ENCODE data around the gene GLT6D1.
"Not testable (repeated sequence)": the region's sequence is repeated elsewhere in the genome, so short reads cannot be mapped to it uniquely, and the experiment has no call there.

Gene GLT6D1

GRCh38 chr9:135641745-135642144, 2.4 kb upstream of the GLT6D1 start:
- no peak overlapping the region for H3K9ac ChIP-seq (ENCODE audit: low read length)
- H3K9me3 ChIP-seq (ENCODE audit: control insufficient read depth, low read length): no peaks in the 10 kb centered on the region
- no peaks in the 10 kb centered on the region for H3K27me3 ChIP-seq (ENCODE audit: control insufficient read depth, insufficient read depth, low read length)
- no peaks in the 10 kb centered on the region for H3K4me1 ChIP-seq (ENCODE audit: control insufficient read depth, insufficient read depth, low read length)
- H3K4me3 ChIP-seq (ENCODE audit: low read length): no peak overlapping the region
- H3K36me3 ChIP-seq (ENCODE audit: control insufficient read depth, insufficient read depth, low read length): no peaks in the 10 kb centered on the region

GRCh38 chr9:135641047-135641446, 1.7 kb upstream of the GLT6D1 start:
- H3K4me3 ChIP-seq (ENCODE audit: low read length): no peak overlapping the region
- H3K9me3 ChIP-seq (ENCODE audit: control insufficient read depth, low read length): no peaks in the 10 kb centered on the region
- H3K4me1 ChIP-seq (ENCODE audit: control insufficient read depth, insufficient read depth, low read length): no peaks in the 10 kb centered on the region
- no peaks in the 10 kb centered on the region for H3K27me3 ChIP-seq (ENCODE audit: control insufficient read depth, insufficient read depth, low read length)
- H3K9ac ChIP-seq (ENCODE audit: low read length): no peak overlapping the region
- no peaks in the 10 kb centered on the region for H3K36me3 ChIP-seq (ENCODE audit: control insufficient read depth, insufficient read depth, low read length)

DNA sequence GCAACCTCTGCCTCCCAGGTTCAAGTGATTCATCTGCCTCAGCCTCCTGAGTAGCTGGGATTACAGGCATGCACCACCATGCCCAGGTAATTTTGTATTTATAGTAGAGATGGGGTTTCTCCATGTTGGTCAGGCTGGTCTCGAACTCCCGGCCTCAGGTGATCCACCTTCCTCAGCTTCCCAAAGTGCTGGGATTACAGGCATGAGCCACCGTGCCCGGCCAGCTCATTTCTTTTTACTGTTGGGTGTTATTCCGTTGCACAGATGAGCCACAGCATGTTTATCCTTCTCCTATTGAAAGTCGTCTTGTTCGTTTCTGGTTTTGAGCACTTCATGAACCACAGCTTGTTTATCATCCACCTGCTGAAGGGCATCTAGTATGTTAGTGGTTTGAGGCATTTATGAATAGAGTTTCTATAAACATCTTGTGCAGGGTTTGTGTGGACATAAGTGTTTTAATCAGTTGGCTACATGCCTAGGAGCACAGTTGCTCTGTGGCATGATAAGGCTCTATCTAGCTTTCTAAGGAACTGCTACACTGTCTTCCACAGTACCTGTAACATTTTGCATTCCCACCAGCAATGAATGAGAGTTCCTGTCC, 2.3 kb downstream of the GLT6D1 start:
- not testable (repeated sequence) for H3K4me1 ChIP-seq (ENCODE audit: control insufficient read depth, insufficient read depth, low read length); H3K9ac ChIP-seq (ENCODE audit: low read length); H3K36me3 ChIP-seq (ENCODE audit: control insufficient read depth, insufficient read depth, low read length); H3K27me3 ChIP-seq (ENCODE audit: control insufficient read depth, insufficient read depth, low read length); H3K9me3 ChIP-seq (ENCODE audit: control insufficient read depth, low read length); H3K4me3 ChIP-seq (ENCODE audit: low read length)

GRCh38 chr9:135632841-135633240, 6.5 kb downstream of the GLT6D1 start:
- Histone ChIP-seq H3K9me3 (ENCODE audit: control insufficient read depth, low read length) (no peaks in the 10 kb centered on the region), H3K36me3 (ENCODE audit: control insufficient read depth, insufficient read depth, low read length) (no peaks in the 10 kb centered on the region), H3K27me3 (ENCODE audit: control insufficient read depth, insufficient read depth, low read length) (no peaks in the 10 kb centered on the region), H3K9ac (ENCODE audit: low read length) (no peak overlapping the region), H3K4me1 (ENCODE audit: control insufficient read depth, insufficient read depth, low read length) (no peaks in the 10 kb centered on the region), H3K4me3 (ENCODE audit: low read length) (no peak overlapping the region)

DNA sequence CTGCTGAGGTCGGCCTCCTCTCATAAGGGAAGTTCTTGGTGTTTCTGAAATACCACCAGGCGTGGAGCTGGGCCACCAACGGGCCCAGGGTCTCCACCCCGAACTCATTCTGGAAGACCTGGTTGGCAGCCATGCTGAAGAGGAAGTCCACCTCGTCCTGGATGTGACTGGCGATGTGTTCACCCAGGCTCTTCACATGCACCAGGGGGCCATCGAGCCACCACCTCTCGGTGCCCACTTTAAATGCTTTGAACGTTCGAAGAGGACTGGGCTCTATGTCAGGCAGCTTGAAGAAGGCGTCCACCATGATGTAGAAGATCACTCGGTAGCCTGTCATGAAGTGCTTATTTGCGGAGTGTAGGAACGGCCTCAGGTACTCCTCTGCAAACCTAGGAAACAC, 15.1 kb downstream of the GLT6D1 start:
- H3K4me3 ChIP-seq (ENCODE audit: low read length): no peak overlapping the region
- no peaks in the 10 kb centered on the region for H3K4me1 ChIP-seq (ENCODE audit: control insufficient read depth, insufficient read depth, low read length)
- no peaks in the 10 kb centered on the region for H3K27me3 ChIP-seq (ENCODE audit: control insufficient read depth, insufficient read depth, low read length)
- no peaks in the 10 kb centered on the region for H3K36me3 ChIP-seq (ENCODE audit: control insufficient read depth, insufficient read depth, low read length)
- H3K9ac ChIP-seq (ENCODE audit: low read length): no peak overlapping the region
- H3K9me3 ChIP-seq (ENCODE audit: control insufficient read depth, low read length): no peaks in the 10 kb centered on the region

DNA sequence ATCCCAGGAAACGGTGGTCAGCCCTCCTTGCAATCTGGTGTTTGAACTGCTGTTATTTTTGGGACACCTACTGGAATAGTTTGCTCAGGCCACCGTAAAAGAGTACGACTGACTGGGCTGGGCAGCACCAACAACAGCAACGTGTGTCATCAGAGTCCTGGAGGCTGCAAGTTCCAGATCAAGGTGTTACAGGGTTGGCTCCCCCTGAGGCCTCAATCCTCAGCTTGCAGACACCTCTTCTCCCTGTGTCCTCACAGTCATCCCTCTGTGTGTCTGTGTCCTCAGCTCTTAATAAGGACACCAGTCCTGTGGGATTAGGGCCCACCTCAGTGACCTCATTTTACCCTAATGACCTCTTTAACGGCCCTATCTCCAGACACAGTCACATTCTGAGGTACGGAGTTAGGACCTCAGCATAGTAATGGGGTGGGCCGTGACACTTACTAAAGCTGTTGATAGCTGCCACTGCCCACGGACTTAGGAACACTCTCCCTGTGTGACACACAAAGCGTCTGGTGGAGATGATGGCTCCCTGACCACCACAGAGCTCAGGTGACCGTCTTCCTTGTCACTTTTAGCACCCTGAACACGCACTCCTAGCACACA, 16.8 kb downstream of the GLT6D1 start:
- Histone ChIP-seq H3K9me3 (ENCODE audit: control insufficient read depth, low read length) (no peaks in the 10 kb centered on the region), H3K27me3 (ENCODE audit: control insufficient read depth, insufficient read depth, low read length) (no peaks in the 10 kb centered on the region), H3K4me1 (ENCODE audit: control insufficient read depth, insufficient read depth, low read length) (no peaks in the 10 kb centered on the region), H3K4me3 (ENCODE audit: low read length) (no peak overlapping the region), H3K36me3 (ENCODE audit: control insufficient read depth, insufficient read depth, low read length) (no peaks in the 10 kb centered on the region), H3K9ac (ENCODE audit: low read length) (no peak overlapping the region)

DNA sequence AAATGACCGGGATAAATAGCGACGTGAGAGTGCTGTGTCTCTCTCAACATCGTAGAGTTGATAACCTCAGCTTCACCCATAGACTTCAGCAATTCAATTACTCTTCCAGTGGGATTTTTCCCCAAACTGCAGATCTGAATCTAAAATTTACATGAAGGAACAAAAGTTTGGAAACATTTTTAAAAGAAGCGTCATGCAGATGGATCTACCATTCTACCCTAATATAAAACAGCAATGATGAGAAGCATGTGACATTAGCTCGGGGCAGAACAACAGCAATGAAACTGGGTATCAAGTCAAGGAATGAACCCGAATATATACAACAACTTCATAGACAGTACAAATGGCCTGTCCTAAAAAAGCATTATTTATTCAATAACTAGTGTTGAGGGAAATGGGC, 18.8 kb downstream of the GLT6D1 start:
- Histone ChIP-seq H3K4me3 (ENCODE audit: low read length) (no peak overlapping the region), H3K9me3 (ENCODE audit: control insufficient read depth, low read length) (no peaks in the 10 kb centered on the region), H3K36me3 (ENCODE audit: control insufficient read depth, insufficient read depth, low read length) (no peaks in the 10 kb centered on the region), H3K9ac (ENCODE audit: low read length) (no peak overlapping the region), H3K4me1 (ENCODE audit: control insufficient read depth, insufficient read depth, low read length) (no peaks in the 10 kb centered on the region), H3K27me3 (ENCODE audit: control insufficient read depth, insufficient read depth, low read length) (no peaks in the 10 kb centered on the region)

- H3K4me3 ChIP-seq (ENCODE audit: low read length): no peak overlapping the region
- no peak overlapping the region for H3K9ac ChIP-seq (ENCODE audit: low read length)
- H3K4me1 ChIP-seq (ENCODE audit: control insufficient read depth, insufficient read depth, low read length): no peaks in the 10 kb centered on the region
- H3K27me3 ChIP-seq (ENCODE audit: control insufficient read depth, insufficient read depth, low read length): no peaks in the 10 kb centered on the region
- no peaks in the 10 kb centered on the region for H3K9me3 ChIP-seq (ENCODE audit: control insufficient read depth, low read length)
- H3K36me3 ChIP-seq (ENCODE audit: control insufficient read depth, insufficient read depth, low read length): no peaks in the 10 kb centered on the region
Measured at GRCh38 chr9:135619599-135619886, 19.8 kb downstream of the GLT6D1 start.

DNA sequence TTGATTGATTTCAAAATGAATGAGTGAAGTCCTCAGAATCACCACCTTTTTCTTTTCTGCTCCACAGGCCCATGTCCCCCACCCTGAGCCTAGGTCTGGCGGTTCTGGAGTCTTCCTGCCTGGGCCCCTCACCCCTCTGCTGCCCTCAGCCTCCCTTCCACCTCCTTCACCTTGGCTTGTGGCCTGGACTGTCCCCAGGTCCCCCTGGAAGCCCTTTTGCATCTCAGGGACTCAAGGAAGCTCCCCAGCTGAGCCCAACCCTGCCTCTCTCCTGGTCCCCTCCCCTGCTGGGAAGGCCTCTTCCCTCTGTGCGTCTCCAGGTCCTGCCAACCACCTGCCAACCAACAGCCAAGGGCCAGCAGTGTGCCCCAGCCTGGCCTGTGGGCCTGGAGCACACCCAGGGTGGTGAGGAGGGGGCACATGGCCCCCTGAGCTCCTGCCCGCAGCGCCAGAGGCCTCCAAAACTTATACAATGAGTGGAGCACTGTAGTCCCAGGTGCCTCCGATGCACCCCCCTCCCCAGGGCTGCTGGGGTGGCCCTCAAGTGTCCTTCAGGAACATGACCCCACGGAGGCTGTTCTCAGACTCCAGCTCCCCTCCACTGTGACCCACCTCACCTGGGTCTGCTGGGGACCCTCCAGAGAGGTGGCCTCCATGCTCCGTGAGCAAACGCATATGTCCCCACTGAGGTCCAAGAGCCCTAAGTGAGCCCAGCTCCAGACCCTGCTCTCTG, 20.3 kb downstream of the GLT6D1 start:
- Histone ChIP-seq H3K4me3 (ENCODE audit: low read length) (no peak overlapping the region), H3K4me1 (ENCODE audit: control insufficient read depth, insufficient read depth, low read length) (no peaks in the 10 kb centered on the region), H3K27me3 (ENCODE audit: control insufficient read depth, insufficient read depth, low read length) (no peaks in the 10 kb centered on the region), H3K9ac (ENCODE audit: low read length) (no peak overlapping the region), H3K36me3 (ENCODE audit: control insufficient read depth, insufficient read depth, low read length) (no peaks in the 10 kb centered on the region), H3K9me3 (ENCODE audit: control insufficient read depth, low read length) (no peaks in the 10 kb centered on the region)

DNA sequence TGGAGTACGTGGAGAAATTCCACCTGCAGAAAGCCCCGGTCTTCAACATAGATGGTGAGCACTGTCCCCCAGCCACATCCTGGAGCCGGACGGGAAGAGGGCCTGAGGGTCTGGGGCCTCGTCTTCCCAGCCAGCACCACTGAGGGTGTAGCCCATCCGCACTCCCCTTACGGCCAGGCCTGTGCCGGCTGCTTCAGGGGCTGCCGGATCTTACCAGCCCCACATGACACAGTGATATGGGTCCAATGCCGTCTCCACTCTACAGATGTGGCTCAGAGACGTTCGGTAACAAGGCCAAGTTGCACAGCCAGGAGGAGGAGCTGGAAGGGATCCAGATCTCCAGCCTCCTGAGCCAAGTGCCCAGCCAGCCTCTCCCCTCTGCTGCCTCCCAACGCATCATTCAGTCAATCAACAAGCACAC, 21.3 kb downstream of the GLT6D1 start:
- H3K27me3 ChIP-seq (ENCODE audit: control insufficient read depth, insufficient read depth, low read length): no peaks in the 10 kb centered on the region

DNA sequence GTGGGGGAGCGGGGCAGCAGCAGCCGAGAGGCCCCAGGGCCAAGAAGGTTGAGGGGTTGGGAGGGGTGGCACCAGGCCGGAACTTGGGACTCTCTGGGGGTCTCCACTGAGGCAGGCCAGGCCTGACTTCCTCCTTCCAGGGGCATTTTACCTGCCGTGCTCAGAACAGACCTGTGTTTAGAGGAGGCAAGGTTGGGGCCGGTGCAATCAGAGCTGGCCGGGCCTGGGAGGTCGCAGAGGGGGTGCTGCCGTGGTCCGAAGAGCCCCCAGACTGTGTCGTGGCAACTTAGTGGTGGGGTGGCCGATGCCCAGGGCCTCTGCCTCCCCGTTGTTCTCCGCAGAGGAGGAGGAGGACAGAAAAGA, 21.8 kb downstream of the GLT6D1 start:
- no peaks in the 10 kb centered on the region for H3K9me3 ChIP-seq (ENCODE audit: control insufficient read depth, low read length)
- no peaks in the 10 kb centered on the region for H3K36me3 ChIP-seq (ENCODE audit: control insufficient read depth, insufficient read depth, low read length)
- no peaks in the 10 kb centered on the region for H3K4me1 ChIP-seq (ENCODE audit: control insufficient read depth, insufficient read depth, low read length)
- H3K9ac ChIP-seq (ENCODE audit: low read length): no peak overlapping the region
- no peak overlapping the region for H3K4me3 ChIP-seq (ENCODE audit: low read length)
- H3K27me3 ChIP-seq (ENCODE audit: control insufficient read depth, insufficient read depth, low read length): no peaks in the 10 kb centered on the region

More for the DNA sequence above, 21.3 kb downstream of the GLT6D1 start:
- Histone ChIP-seq H3K9me3 (ENCODE audit: control insufficient read depth, low read length) (no peaks in the 10 kb centered on the region), H3K4me3 (ENCODE audit: low read length) (no peak overlapping the region), H3K9ac (ENCODE audit: low read length) (no peak overlapping the region), H3K36me3 (ENCODE audit: control insufficient read depth, insufficient read depth, low read length) (no peaks in the 10 kb centered on the region), H3K4me1 (ENCODE audit: control insufficient read depth, insufficient read depth, low read length) (no peaks in the 10 kb centered on the region)

- Histone ChIP-seq H3K4me1 (ENCODE audit: control insufficient read depth, insufficient read depth, low read length) (no peaks in the 10 kb centered on the region), H3K9me3 (ENCODE audit: control insufficient read depth, low read length) (no peaks in the 10 kb centered on the region), H3K4me3 (ENCODE audit: low read length) (no peak overlapping the region), H3K27me3 (ENCODE audit: control insufficient read depth, insufficient read depth, low read length) (no peaks in the 10 kb centered on the region), H3K9ac (ENCODE audit: low read length) (no peak overlapping the region), H3K36me3 (ENCODE audit: control insufficient read depth, insufficient read depth, low read length) (no peaks in the 10 kb centered on the region)
Measured at GRCh38 chr9:135616619-135617537, 22.5 kb downstream of the GLT6D1 start.

All from mucosa of stomach (tissue), 1 donor.